Stimulated activated naive CD8-positive, alpha-beta T cell treated with anti-CD3 and anti-CD28 coated beads, Interleukin-15, Interleukin-2, amounts not matched to agents 100 ng/mL and 50 ng/mL, for 24 hours (primary cell): ENCODE measurements around the gene C14orf39.
"Not testable (repeated sequence)": the region's sequence is repeated elsewhere in the genome, so short reads cannot be mapped to it uniquely, and the experiment has no call there.

Experiments
- H3K27ac Mint-ChIP-seq: one replicate; pipeline ENCODE4 v1.8.0; 2021; ENCODE audit warnings: mild to moderate bottlenecking, mixed read lengths
- H3K27me3 Mint-ChIP-seq: one replicate; pipeline ENCODE4 v1.8.0; 2021; ENCODE audit warnings: mixed read lengths
- H3K36me3 Mint-ChIP-seq: one replicate; pipeline ENCODE4 v1.8.0; 2021; ENCODE audit warnings: low read depth, mixed read lengths
- H3K4me1 Mint-ChIP-seq: one replicate; pipeline ENCODE4 v1.8.0; 2021; ENCODE audit warnings: low read depth, mixed read lengths
- H3K4me3 Mint-ChIP-seq: one replicate; pipeline ENCODE4 v1.8.0; 2021; ENCODE audit warnings: mild to moderate bottlenecking, mixed read lengths
- H3K9me3 Mint-ChIP-seq: one replicate; pipeline ENCODE4 v1.8.0; 2021; ENCODE audit warnings: mixed read lengths

Gene C14orf39

DNA sequence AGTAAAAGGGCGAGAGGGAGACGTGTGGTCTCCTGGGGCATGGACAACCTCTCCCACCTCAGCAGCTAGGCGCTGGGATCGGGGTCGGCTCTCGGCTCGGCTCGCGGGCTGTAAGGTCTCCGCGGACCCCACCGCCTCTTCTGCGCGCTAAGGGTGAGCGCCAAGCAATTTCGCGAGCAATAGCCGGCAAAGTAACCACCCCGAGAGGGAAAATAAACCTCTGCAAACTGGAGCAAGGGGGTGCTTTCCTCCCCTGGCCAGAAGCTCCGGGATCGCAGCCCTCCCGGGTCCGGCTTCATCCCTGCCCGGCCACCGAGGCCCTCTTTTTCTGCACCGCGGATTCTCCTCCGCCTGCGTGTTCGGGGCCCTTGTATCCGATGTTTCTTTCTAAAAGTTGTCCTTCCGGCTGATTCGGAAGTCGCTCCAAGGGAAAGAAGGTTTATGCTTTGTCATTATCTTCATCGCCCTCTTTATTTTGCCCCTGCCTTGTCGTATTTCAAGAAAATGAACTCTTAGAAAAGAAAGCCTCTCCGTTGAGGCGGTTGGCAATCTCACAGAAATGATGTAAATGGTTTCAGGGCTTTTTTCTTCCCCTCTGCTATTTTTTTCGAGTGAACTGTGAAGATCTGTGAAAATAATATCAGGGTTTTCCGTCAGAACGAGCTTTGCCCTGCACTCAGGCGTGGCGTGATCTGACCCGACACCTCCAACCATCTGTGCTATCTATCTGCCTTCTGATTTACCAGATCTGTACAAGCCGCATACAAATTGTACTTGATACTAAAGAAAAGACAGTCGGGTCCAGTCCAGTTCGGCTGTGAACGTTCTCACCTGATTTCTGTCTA is 21.3 kb upstream of the C14orf39 start:
- Mint-ChIP-seq H3K27me3 (peaks cover 93% of the 10 kb centered on the region), H3K4me3 (no peak overlapping the region), H3K9me3 (no peaks in the 10 kb centered on the region), H3K27ac (no peak overlapping the region), H3K4me1 (peaks cover 15% of the 10 kb centered on the region), H3K36me3 (no peaks in the 10 kb centered on the region)

DNA sequence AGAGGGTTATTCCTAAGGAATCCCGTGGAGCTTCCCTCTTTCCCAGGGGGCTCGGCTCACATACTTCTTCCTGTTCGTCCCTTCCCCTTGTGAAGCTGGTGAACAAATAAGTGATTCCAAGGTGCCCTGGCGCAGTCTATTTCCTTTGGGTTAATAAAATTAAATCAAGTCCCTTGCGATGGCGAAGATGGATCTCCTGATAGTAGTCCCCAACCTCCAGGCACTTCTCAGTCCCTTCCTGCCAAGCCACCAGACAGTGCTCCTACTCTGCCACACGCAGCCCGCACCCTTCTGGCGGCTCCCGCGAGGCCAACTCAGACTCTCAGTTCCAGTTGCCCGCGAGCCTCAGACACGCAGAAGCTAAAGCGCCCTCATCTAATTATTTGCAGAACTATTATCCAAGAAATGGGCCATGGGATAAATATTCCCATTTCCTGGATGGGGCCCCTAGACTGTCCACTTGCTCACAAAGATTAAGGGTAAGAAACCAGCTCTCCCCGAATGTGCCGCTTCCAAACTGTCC is 20.7 kb upstream of the C14orf39 start:
- Mint-ChIP-seq H3K9me3 (no peaks in the 10 kb centered on the region), H3K27me3 (peaks cover 92% of the 10 kb centered on the region), H3K27ac (no peak overlapping the region), H3K4me3 (no peak overlapping the region), H3K36me3 (no peaks in the 10 kb centered on the region), H3K4me1 (peaks cover 15% of the 10 kb centered on the region)

DNA sequence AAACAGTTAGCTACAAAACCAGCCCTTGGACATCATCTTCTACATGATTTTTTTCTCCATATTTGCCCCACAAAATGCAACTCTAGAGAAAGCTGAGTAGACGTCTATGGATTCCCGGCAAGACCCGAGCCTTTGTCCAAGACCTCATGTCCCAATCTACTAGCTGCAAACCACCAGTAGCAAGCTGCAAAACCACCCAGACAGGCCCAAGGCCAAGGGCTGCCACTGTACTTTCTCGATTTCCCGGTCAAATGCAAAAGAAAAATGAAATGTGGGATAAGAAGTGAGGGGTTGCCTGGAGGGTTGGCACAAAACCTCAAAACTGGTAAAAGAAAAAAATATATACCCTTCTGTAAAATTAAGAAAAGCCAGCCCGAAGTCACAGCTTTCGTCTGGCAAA is 20.1 kb upstream of the C14orf39 start:
- H3K4me3 Mint-ChIP-seq: no peak overlapping the region
- H3K27me3 Mint-ChIP-seq: peaks cover 92% of the 10 kb centered on the region
- H3K9me3 Mint-ChIP-seq: no peaks in the 10 kb centered on the region
- H3K36me3 Mint-ChIP-seq: no peaks in the 10 kb centered on the region
- H3K4me1 Mint-ChIP-seq: peaks cover 15% of the 10 kb centered on the region
- no peak overlapping the region for H3K27ac Mint-ChIP-seq

DNA sequence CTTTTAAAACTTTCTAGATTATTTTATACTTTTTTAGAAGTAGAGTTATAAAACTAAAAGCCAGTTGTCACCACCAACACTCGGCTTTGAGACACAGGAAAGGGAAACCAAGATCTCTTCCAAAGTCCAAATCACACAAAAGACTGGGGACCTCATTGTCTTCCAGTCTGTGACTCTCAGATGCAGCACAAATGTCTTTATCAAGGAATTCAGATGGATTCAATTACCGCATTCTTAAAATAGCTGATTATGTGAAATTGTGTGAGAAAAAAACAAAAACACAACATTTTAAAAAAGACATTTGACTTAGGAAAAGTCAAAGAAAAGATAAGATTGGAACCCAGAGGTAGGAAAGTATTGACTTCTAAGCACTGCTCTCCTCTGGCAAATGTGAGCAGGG is 19.6 kb upstream of the C14orf39 start:
- Mint-ChIP-seq H3K27ac (no peak overlapping the region), H3K9me3 (no peaks in the 10 kb centered on the region), H3K4me1 (peaks cover 12% of the 10 kb centered on the region), H3K36me3 (no peaks in the 10 kb centered on the region), H3K27me3 (peaks cover 93% of the 10 kb centered on the region), H3K4me3 (no peak overlapping the region)

DNA sequence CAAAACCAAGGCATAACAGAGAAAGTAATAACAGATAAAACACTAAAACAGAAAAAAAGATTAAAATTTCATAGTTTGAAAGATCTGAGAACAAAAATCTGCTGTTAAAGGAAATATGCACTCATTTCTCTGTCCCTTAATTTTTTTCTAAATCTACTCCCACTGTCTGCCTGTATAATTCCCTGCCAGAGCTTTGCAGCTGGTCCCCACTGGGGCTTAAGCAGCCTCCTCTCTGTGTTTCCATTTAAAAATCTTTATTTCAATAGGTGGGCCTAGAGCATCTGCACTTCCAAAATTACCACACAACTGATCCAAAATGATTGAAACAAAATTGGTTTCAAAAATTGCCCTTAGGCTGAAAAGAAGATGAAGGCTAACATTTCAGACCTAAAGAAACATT is 16.7 kb upstream of the C14orf39 start:
- H3K4me3 Mint-ChIP-seq: no peak overlapping the region
- no peaks in the 10 kb centered on the region for H3K9me3 Mint-ChIP-seq
- no peaks in the 10 kb centered on the region for H3K36me3 Mint-ChIP-seq
- H3K4me1 Mint-ChIP-seq: peaks cover 4% of the 10 kb centered on the region
- H3K27ac Mint-ChIP-seq: no peak overlapping the region
- peaks cover 82% of the 10 kb centered on the region for H3K27me3 Mint-ChIP-seq

DNA sequence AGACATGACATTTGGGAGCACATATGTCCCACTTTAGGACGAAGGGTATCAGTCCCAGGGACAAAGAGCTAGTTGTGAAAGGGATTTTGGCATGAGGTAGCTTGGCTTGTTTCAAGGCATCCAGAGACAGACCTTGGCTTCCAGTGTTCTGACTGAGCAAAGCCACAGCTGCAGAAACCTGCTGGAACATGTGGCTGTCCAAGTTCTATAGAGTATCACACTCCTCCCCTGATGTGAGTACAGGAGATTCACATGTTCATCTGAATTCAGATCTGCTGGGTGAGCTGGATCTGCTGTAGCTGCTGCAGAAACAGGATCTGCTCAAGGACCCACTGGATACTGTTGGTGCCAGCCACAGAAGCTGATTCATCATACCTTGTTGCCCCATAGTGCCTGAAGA is 10.1 kb upstream of the C14orf39 start:
- no peaks in the 10 kb centered on the region for H3K36me3 Mint-ChIP-seq
- H3K9me3 Mint-ChIP-seq: no peaks in the 10 kb centered on the region
- H3K27me3 Mint-ChIP-seq: peaks cover 39% of the 10 kb centered on the region
- no peak overlapping the region for H3K4me3 Mint-ChIP-seq
- H3K27ac Mint-ChIP-seq: no peak overlapping the region
- no peaks in the 10 kb centered on the region for H3K4me1 Mint-ChIP-seq

DNA sequence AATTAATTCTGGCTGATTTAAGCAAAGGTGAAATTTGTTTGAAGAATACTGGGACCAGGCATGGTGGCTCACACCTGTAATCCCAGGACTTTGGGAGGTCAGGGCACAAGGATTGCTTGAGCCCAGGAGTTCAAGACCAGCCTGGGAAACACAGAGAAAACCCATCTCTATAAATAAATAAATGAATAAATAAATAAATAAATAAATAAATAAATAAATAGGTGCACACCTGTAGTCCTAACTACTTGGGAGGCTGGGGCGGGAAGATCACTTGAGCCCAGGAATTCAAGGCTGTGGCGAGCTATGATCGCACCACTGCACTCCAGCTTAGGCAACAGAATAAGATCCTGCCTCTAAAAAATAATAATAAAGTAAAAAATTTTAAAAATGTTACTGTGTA is 4.4 kb upstream of the C14orf39 start:
- H3K4me1 Mint-ChIP-seq: no peaks in the 10 kb centered on the region
- peaks cover 13% of the 10 kb centered on the region for H3K27me3 Mint-ChIP-seq
- no peaks in the 10 kb centered on the region for H3K9me3 Mint-ChIP-seq

DNA sequence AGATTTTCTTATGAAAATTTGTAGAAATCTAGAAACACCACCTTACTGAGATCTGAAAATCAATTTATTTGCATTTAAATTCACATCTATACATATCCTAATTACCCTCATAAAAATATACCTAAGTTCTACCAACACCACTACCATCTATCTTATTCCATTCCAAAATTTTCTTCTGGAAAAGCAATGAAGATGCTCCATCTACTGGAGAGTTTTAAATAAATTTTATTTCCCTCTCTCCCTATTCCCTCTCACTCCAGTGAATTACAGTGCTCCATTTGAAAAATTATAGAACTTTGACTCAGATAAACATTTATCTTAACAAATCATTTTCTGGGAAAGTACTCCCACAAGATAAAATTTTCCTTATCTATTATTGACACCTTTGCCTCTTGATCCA is 2.3 kb upstream of the C14orf39 start:
- Mint-ChIP-seq H3K36me3 (no peaks in the 10 kb centered on the region), H3K27ac (no peak overlapping the region), H3K4me1 (no peaks in the 10 kb centered on the region), H3K4me3 (no peak overlapping the region), H3K9me3 (no peaks in the 10 kb centered on the region), H3K27me3 (peaks cover 24% of the 10 kb centered on the region)

More for the DNA sequence above, 4.4 kb upstream of the C14orf39 start:
- no peak overlapping the region for H3K27ac Mint-ChIP-seq
- H3K4me3 Mint-ChIP-seq: no peak overlapping the region
- no peaks in the 10 kb centered on the region for H3K36me3 Mint-ChIP-seq

DNA sequence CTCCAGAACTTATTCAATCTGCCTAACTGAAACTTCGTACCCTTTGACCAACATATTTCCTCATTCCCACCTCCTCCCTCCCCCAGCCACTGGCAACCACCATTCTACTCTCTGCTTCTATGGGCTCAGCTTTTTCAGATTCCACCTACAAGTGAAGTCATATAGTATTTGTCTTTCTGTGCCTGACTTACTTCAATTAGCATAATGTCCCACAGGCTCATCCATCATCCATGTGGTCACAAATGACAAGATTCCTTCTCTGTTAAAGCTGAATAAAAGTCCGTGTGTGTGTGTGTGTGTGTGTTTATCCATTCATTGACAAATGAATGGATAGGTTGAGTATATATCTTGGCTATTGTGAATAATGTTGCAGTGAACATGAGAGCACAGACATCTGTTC is 1.3 kb upstream of the C14orf39 start:
- H3K27me3 Mint-ChIP-seq: peaks cover 28% of the 10 kb centered on the region
- H3K4me3 Mint-ChIP-seq: no peak overlapping the region
- H3K4me1 Mint-ChIP-seq: no peaks in the 10 kb centered on the region
- H3K36me3 Mint-ChIP-seq: no peaks in the 10 kb centered on the region
- H3K9me3 Mint-ChIP-seq: no peaks in the 10 kb centered on the region
- no peak overlapping the region for H3K27ac Mint-ChIP-seq

DNA sequence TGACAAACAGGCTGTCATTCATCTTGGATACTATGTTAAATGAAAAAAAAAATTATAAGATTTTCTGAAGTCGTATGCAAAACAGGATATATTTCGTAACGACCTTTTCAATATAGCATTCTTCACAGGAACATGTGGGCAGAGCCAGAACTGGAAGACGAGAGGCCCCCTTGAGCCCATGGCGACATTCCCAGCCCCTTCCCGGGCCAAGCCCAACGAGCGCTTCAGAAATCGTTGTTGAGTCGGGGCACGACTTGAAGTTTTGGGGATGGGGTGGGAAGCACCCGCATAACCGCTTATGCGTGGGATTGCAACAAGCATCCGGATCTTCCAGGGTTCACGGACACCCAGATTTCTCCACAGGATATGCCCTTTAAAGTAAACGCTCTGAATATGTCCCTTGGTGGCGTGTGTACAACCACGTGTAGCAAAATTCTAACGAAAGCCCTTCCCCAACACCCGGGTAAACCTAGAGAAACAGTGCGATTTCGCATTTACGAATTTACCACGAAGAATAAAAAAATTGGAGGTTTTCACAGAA is 736 bp downstream of the C14orf39 start:
- H3K9me3 Mint-ChIP-seq: peaks cover 6% of the 10 kb centered on the region
- no peaks in the 10 kb centered on the region for H3K36me3 Mint-ChIP-seq
- H3K4me1 Mint-ChIP-seq: no peaks in the 10 kb centered on the region
- H3K27ac Mint-ChIP-seq: no peak overlapping the region
- H3K27me3 Mint-ChIP-seq: peaks cover 32% of the 10 kb centered on the region
- H3K4me3 Mint-ChIP-seq: peak overlapping the region; percentile 22

DNA sequence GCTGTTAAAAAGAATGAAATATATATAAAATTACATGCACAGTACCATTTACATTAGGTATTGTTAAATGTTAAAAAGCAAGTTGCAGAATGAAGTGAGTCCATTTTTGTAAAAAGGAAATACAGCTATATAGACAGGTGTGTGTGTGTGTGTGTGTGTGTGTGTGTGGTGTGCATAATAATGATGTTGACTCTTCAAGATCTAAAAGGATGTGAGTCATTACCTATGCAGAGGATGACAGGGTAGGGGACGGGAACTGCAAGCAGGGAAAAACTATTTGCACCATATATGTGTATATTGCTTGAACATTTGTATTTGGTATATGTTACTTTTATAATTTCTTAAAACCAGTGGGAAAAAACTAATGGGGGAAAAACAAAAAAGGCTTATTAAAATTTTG is 3.1 kb downstream of the C14orf39 start:
- Mint-ChIP-seq H3K4me1 (no peaks in the 10 kb centered on the region), H3K4me3 (no peak overlapping the region), H3K27ac (no peak overlapping the region), H3K27me3 (peaks cover 37% of the 10 kb centered on the region), H3K9me3 (peaks cover 13% of the 10 kb centered on the region), H3K36me3 (no peaks in the 10 kb centered on the region)

DNA sequence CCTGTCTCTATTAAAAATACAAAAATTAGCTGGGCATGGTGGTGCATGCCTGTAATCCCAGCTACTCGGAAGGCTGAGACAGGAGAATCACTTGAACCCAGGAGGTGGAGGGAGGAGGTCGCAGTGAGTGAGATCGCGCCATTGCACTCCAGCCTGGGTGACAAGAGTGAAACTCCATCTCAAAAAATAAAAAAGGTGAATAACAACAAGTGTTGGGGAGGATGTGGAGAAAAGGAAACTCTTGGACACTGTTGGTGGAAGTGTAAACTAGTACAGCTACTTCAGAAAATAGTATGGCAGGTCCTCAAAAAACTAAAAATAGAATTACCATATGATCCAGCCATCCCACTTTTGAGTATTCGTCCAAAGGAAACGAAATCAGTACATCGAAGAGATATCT is 5.6 kb downstream of the C14orf39 start:
- not testable (repeated sequence) for H3K4me1 Mint-ChIP-seq, H3K36me3 Mint-ChIP-seq, H3K4me3 Mint-ChIP-seq, H3K27ac Mint-ChIP-seq
- Mint-ChIP-seq H3K27me3 (peaks cover 35% of the 10 kb centered on the region), H3K9me3 (peaks cover 13% of the 10 kb centered on the region)

DNA sequence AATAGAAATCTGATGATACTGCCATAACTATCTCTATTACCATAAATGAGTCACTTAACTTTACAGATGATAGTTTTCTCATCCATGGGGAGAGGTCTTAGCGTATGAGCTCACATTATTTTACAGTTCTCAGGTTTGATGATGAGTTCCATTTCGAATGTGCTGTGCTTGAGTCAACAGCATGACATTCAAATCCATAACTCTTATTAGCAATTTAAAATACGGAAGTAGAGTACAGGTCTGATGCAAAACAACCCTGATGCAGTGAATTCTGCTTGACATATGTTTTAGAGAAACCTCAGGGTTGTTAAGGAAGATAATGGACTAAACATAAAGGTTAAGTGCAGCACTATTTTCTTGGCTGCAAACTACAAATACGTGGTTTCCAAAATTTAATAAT is 30.0 kb downstream of the C14orf39 start:
- Mint-ChIP-seq H3K36me3 (no peaks in the 10 kb centered on the region), H3K27me3 (peaks cover 17% of the 10 kb centered on the region), H3K4me3 (no peak overlapping the region), H3K4me1 (no peaks in the 10 kb centered on the region), H3K9me3 (no peaks in the 10 kb centered on the region), H3K27ac (no peak overlapping the region)

DNA sequence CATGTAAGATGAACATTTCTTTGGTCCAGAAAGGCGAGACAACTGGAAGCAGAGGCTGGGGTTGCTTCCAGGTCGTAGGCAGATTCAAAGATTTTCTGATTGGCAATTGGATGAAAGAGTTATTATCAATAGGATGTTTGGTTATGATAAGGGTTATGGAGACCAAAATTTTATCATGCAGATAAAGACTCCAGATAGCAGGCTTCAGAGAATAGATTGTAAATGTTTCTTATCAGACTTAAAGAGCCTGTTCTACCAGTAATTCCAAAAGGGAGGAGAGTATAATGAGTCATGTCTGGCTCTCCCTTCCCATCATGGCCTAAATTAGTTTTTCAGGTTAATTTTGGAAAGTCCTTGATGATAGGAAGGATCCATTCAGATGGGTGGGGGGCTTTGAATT is 55.6 kb downstream of the C14orf39 start:
- Mint-ChIP-seq H3K9me3 (peaks cover 13% of the 10 kb centered on the region), H3K27ac (no peak overlapping the region), H3K36me3 (no peaks in the 10 kb centered on the region), H3K4me3 (no peak overlapping the region), H3K4me1 (no peaks in the 10 kb centered on the region), H3K27me3 (peaks cover under 1% of the 10 kb centered on the region)

DNA sequence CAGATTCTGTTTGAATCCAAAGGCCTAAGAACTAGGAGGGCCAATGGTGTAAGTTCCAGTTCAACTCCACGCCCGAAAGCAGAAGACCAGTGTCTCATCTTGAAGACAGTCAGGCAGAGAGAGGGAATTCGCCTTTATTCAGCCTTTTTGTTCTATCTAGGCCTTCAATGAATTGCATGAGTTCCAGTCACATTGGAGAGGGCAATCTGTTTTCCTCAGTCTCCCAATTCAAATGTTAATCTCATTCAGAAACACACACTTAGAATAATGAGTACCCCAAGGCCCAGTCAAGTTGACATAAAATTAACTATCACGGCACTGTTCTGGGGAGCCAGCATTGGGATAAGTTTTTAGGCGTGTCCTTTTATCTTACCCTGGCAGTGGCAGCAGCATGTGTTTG is 65.8 kb downstream of the C14orf39 start:
- Mint-ChIP-seq H3K4me3 (no peak overlapping the region), H3K4me1 (no peaks in the 10 kb centered on the region), H3K27me3 (no peaks in the 10 kb centered on the region), H3K36me3 (no peaks in the 10 kb centered on the region), H3K9me3 (no peaks in the 10 kb centered on the region), H3K27ac (no peak overlapping the region)

DNA sequence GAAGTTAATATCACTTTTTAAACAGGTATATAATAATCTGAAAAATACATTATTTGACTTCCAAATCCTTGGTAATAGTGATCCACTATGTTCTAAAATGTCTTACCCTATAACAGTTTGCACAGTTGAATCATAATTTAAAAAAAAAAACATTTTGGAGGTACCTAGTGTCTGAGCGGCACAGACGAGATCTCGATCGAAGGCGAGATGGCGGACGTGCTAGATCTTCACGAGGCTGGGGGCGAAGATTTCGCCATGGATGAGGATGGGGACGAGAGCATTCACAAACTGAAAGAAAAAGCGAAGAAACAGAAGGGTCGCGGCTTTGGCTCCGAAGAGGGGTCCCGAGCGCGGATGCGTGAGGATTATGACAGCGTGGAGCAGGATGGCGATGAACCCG is 88.3 kb downstream of the C14orf39 start:
- not testable (repeated sequence) for H3K36me3 Mint-ChIP-seq, H3K4me1 Mint-ChIP-seq
- H3K9me3 Mint-ChIP-seq: peaks cover 15% of the 10 kb centered on the region

More for the DNA sequence above, 88.3 kb downstream of the C14orf39 start:
- not testable (repeated sequence) for H3K4me3 Mint-ChIP-seq, H3K27ac Mint-ChIP-seq
- H3K27me3 Mint-ChIP-seq: peaks cover 13% of the 10 kb centered on the region
